ENCODE data around the gene HLA-C.
"Not testable (repeated sequence)": the region's sequence is repeated elsewhere in the genome, so short reads cannot be mapped to it uniquely, and the experiment has no call there.

The HLA-C gene

DNA sequence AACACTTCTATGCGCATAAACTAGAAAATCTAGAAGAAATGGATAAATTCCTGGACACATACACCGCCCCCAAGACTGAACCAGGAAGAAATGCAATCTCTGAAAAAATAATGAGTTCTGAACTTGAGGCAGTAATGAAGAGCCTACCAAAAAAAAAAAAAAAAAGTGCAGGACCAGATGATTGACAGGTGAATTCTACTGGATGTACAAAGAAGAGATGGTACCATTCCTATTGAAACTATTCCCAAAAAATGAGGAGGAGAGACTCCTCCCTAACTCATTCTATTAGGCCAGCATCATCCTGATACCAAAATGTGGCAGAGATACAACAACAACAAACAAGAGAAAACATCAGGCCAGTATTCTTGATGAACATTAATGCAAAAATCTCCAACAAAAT is 22.7 kb downstream of the HLA-C start:
- H3K9me3 ChIP-seq (ENCODE audit: control insufficient read depth, low read length), result peaks cover 6% of the 10 kb centered on the region
- no CpG with 5 or more reads among the region's 2 CpGs for whole genome bisulfite sequencing, 2 experiments (ENCODE audit: insufficient coverage in 2 of 2)
- H3K4me1 ChIP-seq (ENCODE audit: control insufficient read depth, insufficient read depth, low read length, poor library complexity, severe bottlenecking), result peaks cover 12% of the 10 kb centered on the region

DNA sequence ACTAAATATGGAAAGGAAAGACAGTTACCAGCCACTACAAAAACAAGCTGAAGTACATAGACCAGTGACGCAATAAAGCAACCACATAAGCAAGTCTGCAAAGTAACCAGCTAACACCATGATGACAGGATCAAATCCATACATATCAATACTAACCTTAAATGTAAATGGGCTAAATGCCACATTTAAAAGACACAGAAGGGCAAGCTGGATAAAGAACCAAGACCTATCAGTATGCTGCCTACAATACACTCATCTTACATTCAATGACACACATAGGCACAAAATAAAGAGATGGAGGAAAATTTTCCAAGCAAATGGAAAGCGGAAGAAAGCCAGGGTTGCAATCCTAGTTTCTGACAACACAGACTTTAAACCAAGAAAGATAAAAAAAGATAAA is 24.1 kb downstream of the HLA-C start:
- Histone ChIP-seq H3K4me1 (ENCODE audit: control insufficient read depth, insufficient read depth, low read length, poor library complexity, severe bottlenecking) (peaks cover 12% of the 10 kb centered on the region), H3K27ac (ENCODE audit: low read depth, low read length, severe bottlenecking) (no peak overlapping the region), H3K36me3 (ENCODE audit: control insufficient read depth, insufficient read depth, low read length) (no peaks in the 10 kb centered on the region), H3K9me3 (ENCODE audit: control insufficient read depth, low read length) (peaks cover 6% of the 10 kb centered on the region), H3K4me3 (ENCODE audit: extremely low read depth, insufficient read depth, low read length, poor library complexity, severe bottlenecking) (no peak overlapping the region)
- no CpG with 5 or more reads among the region's 2 CpGs for WGBS, 2 experiments (ENCODE audit: insufficient coverage in 2 of 2)

More for the DNA sequence above, 22.7 kb downstream of the HLA-C start:
- no peaks in the 10 kb centered on the region for H3K36me3 ChIP-seq (ENCODE audit: control insufficient read depth, insufficient read depth, low read length)
- no peak overlapping the region for H3K4me3 ChIP-seq (ENCODE audit: extremely low read depth, insufficient read depth, low read length, poor library complexity, severe bottlenecking)
- H3K27ac ChIP-seq (ENCODE audit: low read depth, low read length, severe bottlenecking), result no peak overlapping the region

DNA sequence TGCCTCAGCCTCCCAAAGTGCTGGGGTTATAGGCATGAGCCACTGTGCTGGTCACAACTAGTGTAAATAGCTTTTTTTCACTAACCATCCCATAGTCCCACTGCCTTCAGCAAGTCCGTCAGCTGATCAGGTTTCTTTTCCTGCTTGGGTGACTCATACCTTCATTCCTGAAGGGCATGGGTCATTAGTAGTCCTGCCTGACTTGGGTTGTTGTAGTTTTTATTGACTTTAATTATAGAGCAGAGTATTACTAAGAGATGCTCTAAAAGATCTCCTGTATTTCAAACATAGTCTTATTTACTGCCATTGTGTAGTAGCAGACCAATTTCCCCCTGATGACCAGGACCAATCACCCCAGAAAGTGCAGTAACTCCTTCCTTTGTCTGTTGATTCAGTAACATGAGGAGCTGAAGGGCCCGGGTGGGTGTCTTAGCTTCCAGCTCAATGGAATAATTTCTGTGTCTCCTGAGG is 25.8 kb downstream of the HLA-C start:
- peak overlapping the region; percentile 77 for H3K27ac ChIP-seq (ENCODE audit: low read depth, low read length, severe bottlenecking)
- WGBS, 2 experiments (ENCODE audit: insufficient coverage in 2 of 2), result 29% methylated on average over 1 of the region's 2 CpGs; no CpG with 5 or more reads in 1 of the 2 experiments
- no peak overlapping the region for H3K4me3 ChIP-seq (ENCODE audit: extremely low read depth, insufficient read depth, low read length, poor library complexity, severe bottlenecking)
- H3K36me3 ChIP-seq (ENCODE audit: control insufficient read depth, insufficient read depth, low read length), result no peaks in the 10 kb centered on the region
- peaks cover 12% of the 10 kb centered on the region for H3K4me1 ChIP-seq (ENCODE audit: control insufficient read depth, insufficient read depth, low read length, poor library complexity, severe bottlenecking)
- H3K9me3 ChIP-seq (ENCODE audit: control insufficient read depth, low read length), result peaks cover 6% of the 10 kb centered on the region

DNA sequence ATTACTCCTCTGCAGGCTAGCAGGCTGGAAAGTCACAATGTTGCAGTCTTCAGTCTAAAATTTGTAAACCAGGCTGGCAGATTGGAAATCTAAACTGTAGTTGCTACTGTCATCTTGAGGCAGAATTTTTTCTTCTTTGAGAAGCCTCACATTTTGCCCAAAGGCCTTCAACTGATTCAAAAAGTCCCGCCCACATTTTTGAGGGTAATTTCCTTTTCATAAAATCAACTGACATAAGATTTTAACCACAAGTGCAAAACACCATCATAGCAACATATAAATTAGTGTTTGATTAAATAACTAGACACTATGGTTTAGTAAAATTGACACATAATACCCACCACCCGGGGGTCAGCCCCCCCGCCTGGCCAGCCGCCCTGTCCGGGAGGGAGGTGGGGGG is 28.4 kb downstream of the HLA-C start:
- Histone ChIP-seq H3K27ac (ENCODE audit: low read depth, low read length, severe bottlenecking) (no peak overlapping the region), H3K36me3 (ENCODE audit: control insufficient read depth, insufficient read depth, low read length) (no peaks in the 10 kb centered on the region), H3K4me3 (ENCODE audit: extremely low read depth, insufficient read depth, low read length, poor library complexity, severe bottlenecking) (no peak overlapping the region), H3K4me1 (ENCODE audit: control insufficient read depth, insufficient read depth, low read length, poor library complexity, severe bottlenecking) (peaks cover 12% of the 10 kb centered on the region), H3K9me3 (ENCODE audit: control insufficient read depth, low read length) (peaks cover 6% of the 10 kb centered on the region)
- 100% methylated on average over 1 of the region's 5 CpGs; no CpG with 5 or more reads in 1 of the 2 experiments for WGBS, 2 experiments (ENCODE audit: insufficient coverage in 2 of 2)

DNA sequence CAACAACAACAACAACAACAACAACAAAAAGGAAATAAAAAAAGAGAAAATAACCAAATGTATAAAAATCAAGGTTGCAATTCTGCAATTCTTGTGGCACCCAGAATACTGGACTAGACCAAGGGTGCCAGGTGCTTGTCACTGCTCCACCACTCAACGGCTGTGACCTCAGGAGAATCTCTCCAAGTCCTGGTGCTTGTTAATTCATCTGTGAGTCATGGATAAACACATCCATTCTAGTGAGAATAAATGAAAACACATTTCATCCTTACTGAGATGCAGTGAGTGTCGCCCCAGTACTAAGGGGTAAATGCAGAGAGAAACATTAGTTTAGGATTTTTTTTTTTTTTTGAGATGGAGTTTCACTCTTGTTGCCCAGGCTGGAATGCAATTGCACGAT is 32.0 kb downstream of the HLA-C start:
- H3K27ac ChIP-seq (ENCODE audit: low read depth, low read length, severe bottlenecking), result no peak overlapping the region
- H3K9me3 ChIP-seq (ENCODE audit: control insufficient read depth, low read length), result no peaks in the 10 kb centered on the region
- no peak overlapping the region for H3K4me3 ChIP-seq (ENCODE audit: extremely low read depth, insufficient read depth, low read length, poor library complexity, severe bottlenecking)
- no peaks in the 10 kb centered on the region for H3K4me1 ChIP-seq (ENCODE audit: control insufficient read depth, insufficient read depth, low read length, poor library complexity, severe bottlenecking)
- 70 to 88% methylated on average over 1 to 2 of the region's 3 CpGs for WGBS, 2 experiments (ENCODE audit: insufficient coverage in 2 of 2)
- no peaks in the 10 kb centered on the region for H3K36me3 ChIP-seq (ENCODE audit: control insufficient read depth, insufficient read depth, low read length)

DNA sequence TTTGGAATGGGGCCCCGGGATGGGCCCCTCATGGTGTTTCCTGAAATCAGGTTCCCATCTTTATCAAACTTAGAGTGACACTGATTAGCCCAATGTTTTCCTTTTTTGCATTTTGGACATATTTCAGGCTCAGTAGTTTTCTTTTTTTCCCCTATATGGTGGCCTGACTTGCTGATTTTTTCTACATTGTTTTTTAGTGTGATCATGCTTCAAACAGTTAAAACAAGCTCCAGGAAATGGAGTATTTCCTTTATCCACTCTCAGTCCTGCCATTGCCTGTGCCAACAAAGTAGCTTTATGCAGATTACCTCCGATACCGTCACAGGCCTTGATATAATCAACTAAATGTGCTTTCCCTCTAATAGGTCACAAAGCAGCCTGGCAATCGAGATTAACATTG is 37.8 kb downstream of the HLA-C start:
- not testable (repeated sequence) for H3K4me1 ChIP-seq (ENCODE audit: control insufficient read depth, insufficient read depth, low read length, poor library complexity, severe bottlenecking); H3K36me3 ChIP-seq (ENCODE audit: control insufficient read depth, insufficient read depth, low read length); H3K9me3 ChIP-seq (ENCODE audit: control insufficient read depth, low read length); H3K4me3 ChIP-seq (ENCODE audit: extremely low read depth, insufficient read depth, low read length, poor library complexity, severe bottlenecking); H3K27ac ChIP-seq (ENCODE audit: low read depth, low read length, severe bottlenecking)
- WGBS, 2 experiments (ENCODE audit: insufficient coverage in 2 of 2), result 71 to 81% methylated on average over 2 of the region's 4 CpGs

DNA sequence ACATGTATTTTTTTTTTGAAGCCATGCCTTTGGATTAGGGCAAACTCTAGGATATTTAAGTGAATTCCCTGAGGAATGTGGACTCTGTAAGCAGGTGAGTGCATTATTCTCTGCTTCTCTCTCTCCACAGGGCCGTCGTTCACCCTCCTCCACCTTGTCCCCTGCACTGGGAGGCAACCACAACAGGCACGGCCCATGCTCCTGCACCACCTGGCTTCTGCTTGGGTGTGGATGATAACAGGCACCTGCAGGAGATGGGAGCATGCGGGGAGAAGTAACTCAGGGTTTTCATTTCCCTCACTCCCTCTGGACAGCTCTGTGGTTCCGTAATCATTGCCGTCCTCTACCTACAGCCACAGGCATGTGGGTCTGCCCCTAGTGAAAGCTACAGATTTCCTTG is 43.4 kb downstream of the HLA-C start:
- Histone ChIP-seq H3K36me3 (ENCODE audit: control insufficient read depth, insufficient read depth, low read length) (no peaks in the 10 kb centered on the region), H3K9me3 (ENCODE audit: control insufficient read depth, low read length) (no peaks in the 10 kb centered on the region), H3K4me1 (ENCODE audit: control insufficient read depth, insufficient read depth, low read length, poor library complexity, severe bottlenecking) (no peaks in the 10 kb centered on the region), H3K27ac (ENCODE audit: low read depth, low read length, severe bottlenecking) (no peak overlapping the region), H3K4me3 (ENCODE audit: extremely low read depth, insufficient read depth, low read length, poor library complexity, severe bottlenecking) (no peak overlapping the region)
- WGBS, 2 experiments (ENCODE audit: insufficient coverage in 2 of 2), result 89 to 96% methylated on average over 4 of the region's 6 CpGs

DNA sequence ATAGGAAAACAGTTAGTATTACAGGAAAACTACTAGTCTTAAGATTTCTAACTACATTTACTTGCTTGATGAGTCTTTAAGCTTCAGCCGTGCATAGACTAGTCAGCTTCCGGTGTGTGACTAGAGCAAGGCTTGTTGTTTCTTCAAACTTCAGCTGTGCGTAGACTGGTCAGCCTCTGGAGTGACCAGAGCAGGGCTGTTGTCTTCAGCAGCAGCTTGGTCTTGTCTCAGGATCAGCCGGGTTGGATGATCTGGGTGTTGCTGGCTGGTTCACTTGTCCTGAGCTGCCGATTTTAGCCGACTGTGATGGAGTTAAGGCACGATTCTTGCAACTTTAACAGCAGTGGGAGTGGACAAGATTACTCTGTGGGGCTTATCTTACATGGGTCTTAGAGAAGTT is 44.7 kb downstream of the HLA-C start:
- H3K9me3 ChIP-seq (ENCODE audit: control insufficient read depth, low read length), result no peaks in the 10 kb centered on the region
- H3K27ac ChIP-seq (ENCODE audit: low read depth, low read length, severe bottlenecking), result no peak overlapping the region
- H3K4me1 ChIP-seq (ENCODE audit: control insufficient read depth, insufficient read depth, low read length, poor library complexity, severe bottlenecking), result no peaks in the 10 kb centered on the region
- no peaks in the 10 kb centered on the region for H3K36me3 ChIP-seq (ENCODE audit: control insufficient read depth, insufficient read depth, low read length)
- WGBS, 2 experiments (ENCODE audit: insufficient coverage in 2 of 2), result 92% methylated on average over 6 to 7 of the region's 7 CpGs
- no peak overlapping the region for H3K4me3 ChIP-seq (ENCODE audit: extremely low read depth, insufficient read depth, low read length, poor library complexity, severe bottlenecking)

DNA sequence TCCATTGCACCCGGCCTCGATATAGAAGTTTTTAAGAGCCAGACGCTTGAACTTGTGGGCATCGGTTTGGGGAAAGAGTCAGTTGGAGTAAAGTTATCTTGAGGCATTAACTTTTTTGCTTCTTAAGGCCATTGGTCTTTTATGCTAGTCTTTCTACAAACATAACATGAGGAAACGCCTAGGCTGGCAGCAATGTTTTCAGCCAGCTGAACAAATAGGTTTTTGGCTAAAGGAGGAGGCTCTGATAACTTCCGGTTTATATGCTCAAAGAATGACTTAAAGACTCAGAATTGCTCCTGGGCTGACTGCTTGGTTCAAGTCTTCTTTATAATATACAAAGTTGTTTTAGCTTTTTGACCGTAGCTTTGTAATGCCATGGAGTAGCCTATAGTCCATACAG is 46.2 kb downstream of the HLA-C start:
- WGBS, 2 experiments (ENCODE audit: insufficient coverage in 2 of 2), result 75 to 94% methylated on average over 5 to 6 of the region's 7 CpGs
- Histone ChIP-seq H3K36me3 (ENCODE audit: control insufficient read depth, insufficient read depth, low read length) (no peaks in the 10 kb centered on the region), H3K4me1 (ENCODE audit: control insufficient read depth, insufficient read depth, low read length, poor library complexity, severe bottlenecking) (no peaks in the 10 kb centered on the region), H3K9me3 (ENCODE audit: control insufficient read depth, low read length) (no peaks in the 10 kb centered on the region), H3K4me3 (ENCODE audit: extremely low read depth, insufficient read depth, low read length, poor library complexity, severe bottlenecking) (no peak overlapping the region), H3K27ac (ENCODE audit: low read depth, low read length, severe bottlenecking) (no peak overlapping the region)

DNA sequence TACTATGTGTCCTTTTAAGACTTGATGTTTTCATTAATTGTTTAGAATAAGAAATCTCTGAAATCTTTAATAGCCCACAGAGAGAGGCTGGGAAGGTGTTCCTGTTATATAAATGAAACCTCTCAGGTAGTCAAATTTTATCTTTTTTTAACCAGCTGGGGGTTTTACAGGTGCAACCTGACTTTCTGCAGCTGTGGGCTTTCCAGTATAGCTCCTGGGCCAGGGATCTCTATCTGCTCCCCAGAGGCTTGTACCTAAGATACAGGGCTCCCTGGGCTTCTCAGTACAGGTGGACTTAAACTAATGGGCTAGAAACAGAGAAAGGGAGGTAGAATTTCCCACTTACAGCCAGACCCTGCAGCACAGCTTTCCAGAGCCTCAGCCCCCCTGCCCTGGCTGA is 49.4 kb downstream of the HLA-C start:
- Histone ChIP-seq H3K36me3 (ENCODE audit: control insufficient read depth, insufficient read depth, low read length) (no peaks in the 10 kb centered on the region), H3K4me3 (ENCODE audit: extremely low read depth, insufficient read depth, low read length, poor library complexity, severe bottlenecking) (no peak overlapping the region), H3K27ac (ENCODE audit: low read depth, low read length, severe bottlenecking) (no peak overlapping the region), H3K4me1 (ENCODE audit: control insufficient read depth, insufficient read depth, low read length, poor library complexity, severe bottlenecking) (no peaks in the 10 kb centered on the region), H3K9me3 (ENCODE audit: control insufficient read depth, low read length) (no peaks in the 10 kb centered on the region)

Measured in mesodermal cell (in vitro differentiated cells).